ENCODE data around the gene RPL10L.

The RPL10L gene

DNA sequence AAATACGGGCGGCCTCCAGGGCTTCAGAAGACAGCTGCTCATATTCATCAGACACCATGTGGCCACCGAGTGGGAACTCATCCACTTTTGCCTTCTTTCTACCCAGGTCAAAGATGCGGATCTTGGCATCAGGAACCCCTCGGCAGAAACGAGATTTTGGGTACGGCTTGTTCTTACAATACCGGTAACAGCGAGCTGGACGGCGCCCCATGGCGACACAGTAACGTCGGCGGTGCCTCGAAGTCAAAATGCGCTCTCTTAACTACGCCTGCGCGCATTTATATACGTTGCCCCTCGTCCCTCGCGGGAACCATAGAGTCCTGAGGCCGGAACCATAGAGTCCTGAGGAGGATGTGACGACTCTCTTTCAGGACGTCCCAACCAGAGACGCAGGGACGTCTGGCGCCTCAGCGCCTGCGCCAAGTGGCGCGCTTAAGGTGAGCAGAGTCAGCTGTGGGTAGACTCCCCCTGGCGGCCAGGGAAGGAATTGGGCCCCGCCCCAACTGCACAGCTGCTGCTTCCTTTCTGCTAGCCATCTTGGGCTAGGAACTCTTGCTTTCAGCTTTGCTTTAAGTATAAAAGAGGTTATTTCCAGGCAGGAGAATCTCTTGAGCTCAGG is at the start of gene RPL10L:
Gene RPL10L (minus strand): TSS at position 256 of the 619 bp plus-strand sequence. CDS start 45 bp downstream, at position 211.
- DNase-seq (ENCODE audit: low read depth), result no peak

DNA sequence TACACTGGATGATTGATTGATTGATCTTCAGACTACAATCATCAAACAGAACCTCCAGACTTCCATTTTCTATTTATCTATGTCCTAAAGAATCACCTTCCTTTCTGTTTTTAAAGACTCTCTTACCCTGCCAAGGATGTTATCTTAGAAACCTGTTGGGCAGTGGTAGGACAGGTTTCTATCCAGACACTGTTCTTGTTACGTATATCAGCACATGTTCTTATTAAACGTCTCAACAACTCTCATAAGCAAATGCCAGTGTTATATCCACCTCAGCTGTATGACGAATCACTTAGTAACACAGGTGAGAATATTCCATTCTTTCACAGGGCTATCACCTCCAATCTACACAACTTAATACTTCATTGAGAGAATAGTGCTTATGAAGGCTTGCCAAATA is 40.2 kb upstream of the RPL10L start:
- DNase-seq (ENCODE audit: low read depth), result no peak

DNA sequence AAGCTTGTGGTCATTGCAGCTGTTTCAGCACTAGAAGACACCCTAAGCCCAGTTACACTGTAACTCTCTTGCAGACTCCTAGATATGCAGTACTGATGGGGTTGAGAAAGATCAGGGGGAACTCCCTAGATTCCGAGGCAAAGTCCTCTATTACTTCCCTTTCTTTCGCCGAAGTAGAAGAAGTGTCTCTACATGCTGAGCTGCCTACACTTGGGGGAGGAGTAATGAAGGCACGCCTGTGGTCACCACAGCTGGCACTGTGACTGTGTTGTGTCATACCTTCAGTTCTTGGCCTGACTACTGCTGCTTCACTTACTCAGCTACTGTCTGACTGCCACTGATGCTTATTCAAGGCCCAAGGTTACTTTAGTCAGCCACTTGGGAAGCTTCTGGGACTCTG is 35.1 kb upstream of the RPL10L start:
- no peak for DNase-seq (ENCODE audit: low read depth)

GRCh38 chr14:46672128-46672527 is 20.5 kb upstream of the RPL10L start:
- DNase-seq (ENCODE audit: low read depth), result no peak

DNA sequence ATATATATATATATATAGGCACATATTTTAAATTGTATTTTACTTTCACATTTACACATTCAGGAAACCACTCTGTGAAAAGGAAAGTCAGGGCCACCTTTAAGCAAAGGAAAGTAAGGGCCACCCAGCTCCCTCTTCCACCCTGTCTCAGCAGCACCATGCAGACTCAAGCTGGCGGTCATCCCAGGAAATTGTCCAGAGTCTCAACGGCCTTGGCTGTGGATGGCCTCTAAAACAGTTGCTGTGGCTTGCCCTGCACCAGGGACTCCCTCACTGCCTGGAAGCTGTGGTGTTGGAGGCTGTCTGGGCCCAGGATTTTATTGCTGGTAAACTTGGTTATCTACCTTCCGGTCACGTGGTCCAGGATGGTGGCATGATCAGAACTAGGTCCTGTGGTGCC is 11.8 kb upstream of the RPL10L start:
- no peak for DNase-seq (ENCODE audit: low read depth)

DNA sequence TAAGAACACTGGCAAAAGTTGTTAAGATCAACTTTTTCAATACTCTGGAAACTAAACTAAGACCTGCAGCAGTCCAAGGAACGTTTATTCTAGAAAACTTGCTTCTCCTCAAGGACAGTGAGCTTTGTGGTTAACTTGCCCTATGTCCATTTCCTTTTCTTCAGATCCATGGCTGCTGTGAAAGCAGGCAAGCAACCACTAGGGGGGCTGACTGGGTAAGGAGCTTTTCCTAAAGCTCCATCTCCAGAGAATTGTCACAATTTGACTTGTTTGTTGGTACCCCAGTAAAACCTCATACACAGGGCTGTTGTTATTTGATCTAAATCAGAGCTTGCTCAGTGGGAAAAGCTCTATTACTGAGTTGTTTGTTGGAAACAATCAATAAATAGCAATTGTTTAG is 10.1 kb upstream of the RPL10L start:
- DNase-seq (ENCODE audit: low read depth), result no peak

DNA sequence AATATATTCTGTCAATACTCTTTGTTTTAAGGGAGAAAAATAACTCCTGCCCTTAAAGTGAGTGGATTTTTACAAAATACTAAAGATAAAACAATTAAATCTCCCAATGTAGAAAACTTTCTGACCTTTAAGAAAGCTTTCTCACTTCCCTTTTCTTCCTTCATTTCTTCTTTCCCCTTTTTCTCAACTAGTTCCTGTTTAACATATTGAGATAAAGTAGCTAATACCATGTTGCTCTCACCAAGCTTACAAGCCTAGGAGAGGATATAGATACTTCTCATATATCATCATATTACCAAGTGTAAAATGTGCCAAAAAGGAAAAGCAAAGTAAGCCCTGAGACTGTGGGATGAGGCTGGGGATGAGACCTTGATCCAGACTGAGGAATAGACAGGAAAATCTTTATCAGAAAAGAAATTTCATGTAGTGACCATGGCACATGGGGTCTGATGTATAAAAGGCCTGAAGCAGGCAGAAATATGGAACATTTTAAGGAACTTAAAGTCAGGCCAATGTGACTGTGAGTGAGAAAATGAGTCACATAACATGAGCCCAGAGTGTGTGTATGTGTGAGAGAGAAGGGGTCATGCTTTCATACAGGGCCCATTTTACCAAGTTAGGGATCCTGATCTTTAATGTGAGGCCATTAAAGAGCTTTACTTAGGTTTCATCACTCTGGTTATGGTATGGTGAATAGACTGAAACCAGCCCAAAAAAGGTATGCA is 1.6 kb upstream of the RPL10L start:
- no peak for DNase-seq (ENCODE audit: low read depth)

- DNase-seq (ENCODE audit: low read depth), result no peak
These were observed 4.8 kb downstream of the RPL10L start for GRCh38 chr14:46646796-46647195.

DNA sequence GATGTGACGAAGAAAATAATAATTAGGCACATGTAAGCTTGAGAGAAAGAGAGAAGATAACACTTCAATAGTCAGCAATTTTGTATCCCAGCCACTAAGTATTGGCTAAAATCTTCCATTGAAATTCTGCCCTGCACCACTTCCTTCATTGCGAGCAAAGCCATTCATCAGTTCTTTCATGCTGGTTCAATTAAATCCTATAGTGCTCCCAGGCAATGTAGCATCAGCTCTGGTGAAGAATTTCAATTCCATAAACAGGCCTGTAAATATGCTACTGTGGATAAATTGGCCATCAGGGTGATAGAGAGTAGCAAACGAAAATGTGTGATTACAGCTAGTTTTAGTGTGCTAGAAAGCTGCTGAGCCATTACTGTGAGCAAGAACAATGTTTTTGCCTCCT is 24.7 kb downstream of the RPL10L start:
- no peak for DNase-seq (ENCODE audit: low read depth)
